H1 (cell line): ENCODE results near the gene DIDO1.

Experiments
- CTCF ChIP-seq, 3 experiments: IDR thresholded peaks; 1 replicate in 2 of 3; 2 replicates in 1 of 3; pipeline versions ENCODE4 v1.5.1 to v1.6.1; 2011; ENCODE audit warnings: low read length in 3 of 3, mild to moderate bottlenecking in 3 of 3, inconsistent platforms in 2 of 3, low read depth in 1 of 3, moderate library complexity in 1 of 3; ENCODE audit not compliant: insufficient read depth in 1 of 3; ENCODE audit errors: control extremely low read depth in 1 of 3
- EP300 ChIP-seq, 2 experiments: IDR thresholded peaks; 1 replicate in 1 of 2; 2 replicates in 1 of 2; pipeline ENCODE4 v1.6.1; 2011 to 2012; ENCODE audit warnings: low read depth in 2 of 2, low read length in 2 of 2, mild to moderate bottlenecking in 2 of 2, borderline replicate concordance in 1 of 2, inconsistent platforms in 1 of 2, moderate library complexity in 1 of 2
- GABPA ChIP-seq: IDR thresholded peaks from 2 replicates; pipeline ENCODE4 v1.6.1; 2011; ENCODE audit warnings: mild to moderate bottlenecking, low read length, moderate library complexity, borderline replicate concordance; ENCODE audit not compliant: insufficient read depth
- POLR2AphosphoS5 ChIP-seq: IDR thresholded peaks from 2 replicates; pipeline ENCODE4 v1.6.1; 2011; ENCODE audit warnings: low read depth, low read length
- SUZ12 ChIP-seq: fragments of 200-600 bp; sonication (generic); IDR thresholded peaks from 2 replicates; pipeline ENCODE4 v1.6.1; 2012; ENCODE audit warnings: mild to moderate bottlenecking, inconsistent platforms, low read length, moderate library complexity, mixed read lengths
- TAF1 ChIP-seq: IDR thresholded peaks from 2 replicates; pipeline ENCODE4 v1.6.1; 2011; ENCODE audit warnings: mild to moderate bottlenecking, low read depth, low read length
- TCF12 ChIP-seq: IDR thresholded peaks from 2 replicates; pipeline ENCODE4 v1.6.1; 2011; ENCODE audit warnings: low read depth, mild to moderate bottlenecking, low read length
- YY1 ChIP-seq: IDR thresholded peaks from 2 replicates; pipeline ENCODE4 v1.6.1; 2011; ENCODE audit warnings: low read depth, mild to moderate bottlenecking, low read length

GRCh38 chr20:62965363-62965771 lies 39.1 kb upstream of the DIDO1 start:
- TF ChIP-seq EP300 (IDR thresholded peaks at IDR 0.05; ENCODE audit: borderline replicate concordance in 1 of 2, low read depth in 2 of 2, low read length in 2 of 2) (no peak), YY1 (no peak), TCF12 (no peak), CTCF (IDR thresholded peaks at IDR 0.05; ENCODE audit: control extremely low read depth in 1 of 3, insufficient read depth in 1 of 3, low read depth in 1 of 3, low read length in 3 of 3) (peak in 1 of 3 experiments; percentile 14; a peak in 1 of 4 replicates), POLR2AphosphoS5 (no peak), SUZ12 (no peak), GABPA (0 out of 2 replicates have a peak, but pooled peaks have one; percentile 60), TAF1 (no peak)
